Thyroid gland (tissue), 4 donors: ENCODE data around the gene SYT13.

ENCODE experiments used
- POLR2A ChIP-seq, 2 donors: fragments of 450-650 bp; IDR thresholded peaks; one replicate each; pipeline ENCODE4 v1.6.1; 2017; ENCODE audit warnings: antibody characterized with exemption in 2 of 2, mild to moderate bottlenecking in 2 of 2, moderate library complexity in 1 of 2
- TF ChIP-seq, protein P1 (sequence below), 6 experiments: fragments of 200-600 bp in 3 of 6; fragments of 450-650 bp in 3 of 6; sonication (generic) in 3 of 6; IDR thresholded peaks; one replicate each; pipeline ENCODE4 v1.5.1; 2016 to 2019; ENCODE audit warnings: antibody characterized with exemption in 6 of 6, mild to moderate bottlenecking in 2 of 6, inconsistent platforms in 1 of 6, moderate library complexity in 1 of 6

DNA sequence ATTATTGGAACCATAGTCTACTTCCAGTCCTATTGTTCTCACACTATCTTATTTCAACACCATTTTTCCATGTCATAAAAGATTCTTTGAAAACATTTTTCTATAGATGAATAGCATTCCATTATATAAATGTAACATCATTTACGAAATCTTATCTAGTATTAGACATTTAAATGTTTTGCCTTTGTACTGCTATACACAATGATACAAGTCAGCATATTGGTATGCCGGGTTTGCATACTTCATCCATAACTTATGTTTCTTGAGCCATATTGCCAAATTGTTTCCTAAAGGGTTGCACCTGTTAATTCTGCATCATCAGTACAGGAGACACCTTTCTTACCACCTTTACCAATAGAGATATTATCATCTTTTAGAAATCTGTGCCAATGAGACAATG, 68.2 kb downstream of the SYT13 start:
- TF ChIP-seq, protein P1, sequence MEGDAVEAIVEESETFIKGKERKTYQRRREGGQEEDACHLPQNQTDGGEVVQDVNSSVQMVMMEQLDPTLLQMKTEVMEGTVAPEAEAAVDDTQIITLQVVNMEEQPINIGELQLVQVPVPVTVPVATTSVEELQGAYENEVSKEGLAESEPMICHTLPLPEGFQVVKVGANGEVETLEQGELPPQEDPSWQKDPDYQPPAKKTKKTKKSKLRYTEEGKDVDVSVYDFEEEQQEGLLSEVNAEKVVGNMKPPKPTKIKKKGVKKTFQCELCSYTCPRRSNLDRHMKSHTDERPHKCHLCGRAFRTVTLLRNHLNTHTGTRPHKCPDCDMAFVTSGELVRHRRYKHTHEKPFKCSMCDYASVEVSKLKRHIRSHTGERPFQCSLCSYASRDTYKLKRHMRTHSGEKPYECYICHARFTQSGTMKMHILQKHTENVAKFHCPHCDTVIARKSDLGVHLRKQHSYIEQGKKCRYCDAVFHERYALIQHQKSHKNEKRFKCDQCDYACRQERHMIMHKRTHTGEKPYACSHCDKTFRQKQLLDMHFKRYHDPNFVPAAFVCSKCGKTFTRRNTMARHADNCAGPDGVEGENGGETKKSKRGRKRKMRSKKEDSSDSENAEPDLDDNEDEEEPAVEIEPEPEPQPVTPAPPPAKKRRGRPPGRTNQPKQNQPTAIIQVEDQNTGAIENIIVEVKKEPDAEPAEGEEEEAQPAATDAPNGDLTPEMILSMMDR (IDR thresholded peaks at IDR 0.05) = no peak
- no peak for TF ChIP-seq POLR2A (IDR thresholded peaks at IDR 0.05)
